NCI-H748 (cell line): ENCODE measurements around the gene SRP68.

Experiments used
- DNase-seq: peaks from one replicate; lab custom pipeline; 2025; ENCODE audit not compliant: unreplicated experiment; lab: John Stamatoyannopoulos, UW

SRP68 gene

GRCh38 chr17:76072148-76072858 is at the start of gene SRP68:
TSS of gene SRP68 (minus strand) at chr17:76072517. CDS start at chr17:76072491, 26 bp downstream.
- DNase-seq, result peak; percentile 89

- no peak for DNase-seq
Observed at GRCh38 chr17:76121932-76122430, 49.7 kb upstream of the SRP68 start.

- no peak for DNase-seq
Observed at GRCh38 chr17:76120658-76121008, 48.3 kb upstream of the SRP68 start.

- no peak for DNase-seq
Observed at GRCh38 chr17:76119409-76120371, 47.4 kb upstream of the SRP68 start.

GRCh38 chr17:76115138-76115754 is 42.9 kb upstream of the SRP68 start:
- DNase-seq, result no peak

GRCh38 chr17:76111956-76112355 is 39.6 kb upstream of the SRP68 start:
- no peak for DNase-seq

- DNase-seq, result peak; percentile 22
Observed at GRCh38 chr17:76107509-76107908, 35.2 kb upstream of the SRP68 start.

- no peak for DNase-seq
Observed at GRCh38 chr17:76106703-76107102, 34.4 kb upstream of the SRP68 start.

GRCh38 chr17:76104896-76105231 is 32.5 kb upstream of the SRP68 start:
- DNase-seq, result no peak

GRCh38 chr17:76104140-76104895 is 32.0 kb upstream of the SRP68 start:
- no peak for DNase-seq

GRCh38 chr17:76103274-76104139 is 31.2 kb upstream of the SRP68 start, which contains the start of gene EXOC7:
TSS of gene EXOC7 (minus strand) at chr17:76103787. CDS start at chr17:76103692, 95 bp downstream.
- peak; percentile 90 for DNase-seq

- DNase-seq, result no peak
Observed at GRCh38 chr17:76102944-76103273, 30.6 kb upstream of the SRP68 start.

- no peak for DNase-seq
Observed at GRCh38 chr17:76097716-76098295, 25.5 kb upstream of the SRP68 start.

GRCh38 chr17:76095943-76096342 is 23.6 kb upstream of the SRP68 start:
- no peak for DNase-seq

GRCh38 chr17:76094046-76094445 is 21.7 kb upstream of the SRP68 start:
- DNase-seq, result no peak

GRCh38 chr17:76092526-76093413 is 20.5 kb upstream of the SRP68 start:
- no peak for DNase-seq

GRCh38 chr17:76091526-76092286 is 19.4 kb upstream of the SRP68 start:
- no peak for DNase-seq
